Measurements from ENCODE around the gene HNRNPUL1. TPM values are rescaled to one million over a fixed set of nuclear protein-coding genes. Genes with fewer than 3 reads are reported as not detected.
A peak's percentile ranks its signal among the peaks of the same experiment; 100 is the strongest.

HNRNPUL1 gene
- total RNA-seq, 1 experiment from 2014 or later, result 315 TPM

GRCh38 chr19:41319500-41320184 is 55.5 kb downstream of the HNRNPUL1 start:
- H4K8ac ChIP-seq (replicated peaks; ENCODE audit: insufficient read length, low read depth, low read length), result no peak overlapping the region
- no CpG with 5 or more reads among the region's 20 CpGs for WGBS (ENCODE audit: extremely low coverage, insufficient read length, low lambda C conversion rate)
- peaks cover 5% of the 10 kb centered on the region; the same call in 1 of the 2 replicates for H3K4me1 ChIP-seq (ENCODE audit: insufficient read depth, low read length)
- H4K20me1 ChIP-seq (ENCODE audit: control insufficient read depth, insufficient read depth, insufficient read length), result no peaks in the 10 kb centered on the region
- H3K56ac ChIP-seq (ENCODE audit: insufficient read length, low read depth, low read length), result no peak overlapping the region
- Mint-ChIP-seq H3K27me3 (ENCODE audit: low read depth) (no peaks in the 10 kb centered on the region), H3K27ac (peak overlapping the region in 1 of 3 experiments; percentile 89; a peak in 3 of 7 replicates), H3K36me3 (ENCODE audit: insufficient read depth in 1 of 3, low read depth in 3 of 3) (peaks cover 25 to 65% (median 57%) of the 10 kb centered on the region in 3 experiments), H3K9me3 (no peaks in the 10 kb centered on the region; a peak in 1 of 5 replicates), H3K4me3 (no peak overlapping the region), H3K4me1 (peaks cover 24 to 28% of the 10 kb centered on the region in 2 experiments)
- TF ChIP-seq CTCF (conservative IDR thresholded peaks at IDR 0.05), result no peak
- H2AFZ ChIP-seq (ENCODE audit: low read length), result no peak overlapping the region
- no peak overlapping the region for H3K9ac ChIP-seq (ENCODE audit: extremely low read depth, insufficient read length, low read length)
- no peaks in the 10 kb centered on the region for H3K9me3 ChIP-seq (ENCODE audit: control insufficient read depth, low read depth, low read length)
- no peak overlapping the region for H4K5ac ChIP-seq (ENCODE audit: insufficient read length, low read depth, low read length)
- no peak overlapping the region for H4K91ac ChIP-seq (ENCODE audit: insufficient read length, low read depth, low read length)
- H3K4ac ChIP-seq (ENCODE audit: low read depth, low read length), result no peak overlapping the region
- H3K4me2 ChIP-seq (ENCODE audit: insufficient read depth, insufficient read length, low read length), result no peak overlapping the region
- no peak overlapping the region for H2BK120ac ChIP-seq (ENCODE audit: low read depth, low read length, poor library complexity, severe bottlenecking)
- DNase-seq, result no peak
- peaks cover under 1% of the 10 kb centered on the region for H3K23me2 ChIP-seq (ENCODE audit: insufficient read length, low read depth, low read length, poor library complexity, severe bottlenecking)
- H2AK5ac ChIP-seq (ENCODE audit: insufficient read length, low read length), result no peak overlapping the region
- no peak overlapping the region for H3K18ac ChIP-seq (ENCODE audit: insufficient read length, low read depth, low read length)
- no peaks in the 10 kb centered on the region for H3K79me2 ChIP-seq (ENCODE audit: insufficient read depth, low read length)
- no peak overlapping the region for H2BK20ac ChIP-seq (ENCODE audit: low read depth, low read length, poor library complexity, severe bottlenecking)
- H3T11ph ChIP-seq (ENCODE audit: low read length), result no peak overlapping the region
- H2BK5ac ChIP-seq (ENCODE audit: insufficient read length, low read length), result no peak overlapping the region
- no peak overlapping the region for H2BK15ac ChIP-seq (ENCODE audit: low read depth, low read length)
- H3K27ac ChIP-seq (ENCODE audit: insufficient read length, low read depth, low read length), result no peak overlapping the region
- H3K79me1 ChIP-seq (ENCODE audit: insufficient read depth, low read depth, low read length, poor library complexity, severe bottlenecking), result no peaks in the 10 kb centered on the region
- H3K23ac ChIP-seq (ENCODE audit: insufficient read length, low read depth, low read length), result no peak overlapping the region
- H3K14ac ChIP-seq (ENCODE audit: insufficient read depth, low read length), result no peak overlapping the region
- no peak overlapping the region for H2BK12ac ChIP-seq (ENCODE audit: insufficient read length, low read depth, low read length)
- H3K27me3 ChIP-seq (ENCODE audit: insufficient read depth, low read length), result no peaks in the 10 kb centered on the region

All from H9 (cell line).